HEK293 (cell line): ENCODE results near the gene CLTC.

Experiments
- CTCF ChIA-PET: fragments of 350-600 bp; formaldehyde crosslinking; extraction: SDS; loops from one replicate; lab custom pipeline; 2021; ENCODE audit warnings: antibody characterized with exemption; lab: Yijun Ruan, JAX
- POLR2A ChIA-PET: fragments of 300-600 bp; formaldehyde crosslinking; extraction: SDS; loops from one replicate; lab custom pipeline; 2020; ENCODE audit warnings: antibody characterized with exemption, inconsistent platforms; lab: Yijun Ruan, JAX
- H3K27ac ChIP-seq: fragments of 200-500 bp; sonication (Bioruptor generic); 2 replicates; pipeline ENCODE4 v1.5.1; 2014; ENCODE audit warnings: low read depth, low read length, control low read depth, inconsistent platforms; ENCODE audit errors: extremely low read depth
- H3K36me3 ChIP-seq, 2 experiments: fragments of 200-500 bp in 1 of 2; sonication (Bioruptor generic) in 1 of 2; 1 replicate in 1 of 2; 2 replicates in 1 of 2; pipeline ENCODE4 v1.5.1; 2014 to 2017; ENCODE audit warnings: inconsistent platforms in 2 of 2, low read length in 2 of 2; ENCODE audit not compliant: control insufficient read depth in 2 of 2, insufficient read depth in 1 of 2
- H3K4me1 ChIP-seq: fragments of 200-500 bp; sonication (Bioruptor generic); 2 replicates; pipeline ENCODE4 v1.5.1; 2014; ENCODE audit warnings: mild to moderate bottlenecking, low read length, inconsistent platforms; ENCODE audit not compliant: control insufficient read depth, insufficient read depth
- H3K4me3 ChIP-seq: 2 replicates; pipeline ENCODE4 v1.5.1; 2011; ENCODE audit warnings: low read depth, mild to moderate bottlenecking, control low read depth, low read length, moderate library complexity
- H3K9me3 ChIP-seq: fragments of 200-500 bp; sonication (Bioruptor generic); 2 replicates; pipeline ENCODE4 v1.5.1; 2014; ENCODE audit warnings: low read depth, low read length, inconsistent platforms; ENCODE audit not compliant: control insufficient read depth, insufficient read depth
- GFI1B ChIP-seq: fragments of 450-650 bp; formaldehyde crosslinking; IDR thresholded peaks from 2 replicates; pipeline ENCODE4 v1.5.1; 2016; ENCODE audit warnings: missing biosample characterization, missing genetic modification characterization
- OSR2 ChIP-seq: fragments of 450-650 bp; formaldehyde crosslinking; IDR thresholded peaks from 2 replicates; pipeline ENCODE4 v1.5.1; 2016; ENCODE audit warnings: missing biosample characterization, missing genetic modification characterization
- ZBTB17 ChIP-seq: fragments of 450-650 bp; formaldehyde crosslinking; IDR thresholded peaks from 2 replicates; pipeline ENCODE4 v1.5.1; 2016; ENCODE audit warnings: missing biosample characterization, missing genetic modification characterization
- ZBTB7A ChIP-seq: fragments of 450-650 bp; formaldehyde crosslinking; IDR thresholded peaks from 2 replicates; pipeline ENCODE4 v1.5.1; 2016; ENCODE audit warnings: low read depth, missing biosample characterization, missing genetic modification characterization
- ZFHX2 ChIP-seq: fragments of 450-650 bp; formaldehyde crosslinking; conservative IDR thresholded peaks from 2 replicates; pipeline ENCODE4 v1.5.1; 2016; ENCODE audit warnings: missing biosample characterization, missing genetic modification characterization
- ZFP41 ChIP-seq: fragments of 450-650 bp; formaldehyde crosslinking; IDR thresholded peaks from 2 replicates; pipeline ENCODE4 v1.5.1; 2016; ENCODE audit warnings: missing biosample characterization, missing genetic modification characterization, borderline replicate concordance
- ZIC2 ChIP-seq: fragments of 450-650 bp; formaldehyde crosslinking; IDR thresholded peaks from 2 replicates; pipeline ENCODE4 v1.5.1; 2016; ENCODE audit warnings: missing biosample characterization, missing genetic modification characterization
- ZNF184 ChIP-seq: fragments of 450-650 bp; IDR thresholded peaks from 2 replicates; pipeline ENCODE4 v1.5.1; 2018; ENCODE audit warnings: missing biosample characterization, mild to moderate bottlenecking, missing genetic modification characterization
- ZNF248 ChIP-seq: fragments of 450-650 bp; formaldehyde crosslinking; IDR thresholded peaks from 2 replicates; pipeline ENCODE4 v1.5.1; 2017; ENCODE audit warnings: missing biosample characterization, missing genetic modification characterization
- ZNF302 ChIP-seq: fragments of 450-650 bp; formaldehyde crosslinking; IDR thresholded peaks from 2 replicates; pipeline ENCODE4 v1.5.1; 2016; ENCODE audit warnings: missing biosample characterization, missing genetic modification characterization, low read depth
- ZNF354C ChIP-seq: fragments of 450-650 bp; formaldehyde crosslinking; IDR thresholded peaks from 2 replicates; pipeline ENCODE4 v1.5.1; 2016; ENCODE audit warnings: missing biosample characterization, missing genetic modification characterization, low read depth, borderline replicate concordance
- ZNF48 ChIP-seq: fragments of 450-650 bp; formaldehyde crosslinking; IDR thresholded peaks from 2 replicates; pipeline ENCODE4 v1.5.1; 2016; ENCODE audit warnings: missing biosample characterization, missing genetic modification characterization
- ZNF529 ChIP-seq: fragments of 450-650 bp; formaldehyde crosslinking; IDR thresholded peaks from 2 replicates; pipeline ENCODE4 v1.5.1; 2017; ENCODE audit warnings: missing genetic modification characterization, missing biosample characterization; ENCODE audit not compliant: insufficient replicate concordance
- ZNF555 ChIP-seq: fragments of 450-650 bp; formaldehyde crosslinking; conservative IDR thresholded peaks from 2 replicates; pipeline ENCODE4 v1.5.1; 2017; ENCODE audit warnings: missing biosample characterization, mild to moderate bottlenecking, missing genetic modification characterization, inconsistent platforms
- ZNF596 ChIP-seq: fragments of 450-650 bp; IDR thresholded peaks from 2 replicates; pipeline ENCODE4 v1.5.0; 2018; ENCODE audit warnings: missing biosample characterization, mild to moderate bottlenecking, missing genetic modification characterization, moderate library complexity
- ZNF621 ChIP-seq: fragments of 450-650 bp; formaldehyde crosslinking; IDR thresholded peaks from 2 replicates; pipeline ENCODE4 v1.5.1; 2017; ENCODE audit warnings: missing biosample characterization, missing genetic modification characterization
- ZNF658 ChIP-seq: fragments of 450-650 bp; formaldehyde crosslinking; IDR thresholded peaks from 2 replicates; pipeline ENCODE4; 2016; ENCODE audit warnings: missing biosample characterization, missing genetic modification characterization
- ZNF707 ChIP-seq: fragments of 450-650 bp; formaldehyde crosslinking; IDR thresholded peaks from 2 replicates; pipeline ENCODE4 v1.5.1; 2016; ENCODE audit warnings: missing biosample characterization, missing genetic modification characterization
- ZNF768 ChIP-seq: fragments of 450-650 bp; formaldehyde crosslinking; IDR thresholded peaks from 2 replicates; pipeline ENCODE4 v1.5.1; 2018; ENCODE audit warnings: missing biosample characterization, mild to moderate bottlenecking, missing genetic modification characterization
- ZNF791 ChIP-seq: fragments of 450-650 bp; formaldehyde crosslinking; IDR thresholded peaks from 2 replicates; pipeline ENCODE4 v1.5.1; 2016; ENCODE audit warnings: missing biosample characterization, missing genetic modification characterization
- ZSCAN16 ChIP-seq: fragments of 450-650 bp; formaldehyde crosslinking; IDR thresholded peaks from 2 replicates; pipeline ENCODE4 v1.5.1; 2016; ENCODE audit warnings: missing biosample characterization, missing genetic modification characterization
- TF ChIP-seq, protein P1 (sequence below): fragments of 450-650 bp; formaldehyde crosslinking; IDR thresholded peaks from 2 replicates; pipeline ENCODE4 v1.5.1; 2016; ENCODE audit warnings: missing biosample characterization, missing genetic modification characterization, low read depth
- TF ChIP-seq, protein P2 (sequence below): fragments of 450-650 bp; formaldehyde crosslinking; IDR thresholded peaks from 2 replicates; pipeline ENCODE4 v1.5.1; 2017; ENCODE audit warnings: missing biosample characterization, missing genetic modification characterization
- TF ChIP-seq, protein P3 (sequence below): fragments of 450-650 bp; formaldehyde crosslinking; IDR thresholded peaks from 2 replicates; pipeline ENCODE4 v1.5.1; 2016; ENCODE audit warnings: missing biosample characterization, missing genetic modification characterization

The CLTC gene

DNA sequence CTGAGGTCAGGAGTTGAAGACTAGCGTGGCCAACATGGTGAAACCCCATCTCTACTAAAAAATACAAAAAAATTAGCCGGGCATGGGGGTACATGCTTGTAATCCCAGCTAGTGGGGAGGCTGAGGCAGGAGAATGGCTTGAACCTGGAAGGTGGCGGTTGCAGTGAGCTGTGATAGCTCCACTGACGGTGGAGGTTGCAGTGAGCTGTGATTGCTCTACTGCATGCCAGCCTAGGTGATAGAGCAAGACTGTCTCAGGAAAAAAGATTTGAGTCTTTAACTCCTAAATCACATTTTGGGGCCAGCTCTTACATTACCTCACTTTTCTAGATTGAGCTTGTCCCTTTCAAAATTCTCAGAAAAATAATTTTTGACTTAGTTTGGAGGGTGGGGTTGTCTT lies 102.9 kb downstream of the CLTC start (continued):
- no peak for TF ChIP-seq ZSCAN16 (tag by site-specific recombination)
- TF ChIP-seq, protein P1, sequence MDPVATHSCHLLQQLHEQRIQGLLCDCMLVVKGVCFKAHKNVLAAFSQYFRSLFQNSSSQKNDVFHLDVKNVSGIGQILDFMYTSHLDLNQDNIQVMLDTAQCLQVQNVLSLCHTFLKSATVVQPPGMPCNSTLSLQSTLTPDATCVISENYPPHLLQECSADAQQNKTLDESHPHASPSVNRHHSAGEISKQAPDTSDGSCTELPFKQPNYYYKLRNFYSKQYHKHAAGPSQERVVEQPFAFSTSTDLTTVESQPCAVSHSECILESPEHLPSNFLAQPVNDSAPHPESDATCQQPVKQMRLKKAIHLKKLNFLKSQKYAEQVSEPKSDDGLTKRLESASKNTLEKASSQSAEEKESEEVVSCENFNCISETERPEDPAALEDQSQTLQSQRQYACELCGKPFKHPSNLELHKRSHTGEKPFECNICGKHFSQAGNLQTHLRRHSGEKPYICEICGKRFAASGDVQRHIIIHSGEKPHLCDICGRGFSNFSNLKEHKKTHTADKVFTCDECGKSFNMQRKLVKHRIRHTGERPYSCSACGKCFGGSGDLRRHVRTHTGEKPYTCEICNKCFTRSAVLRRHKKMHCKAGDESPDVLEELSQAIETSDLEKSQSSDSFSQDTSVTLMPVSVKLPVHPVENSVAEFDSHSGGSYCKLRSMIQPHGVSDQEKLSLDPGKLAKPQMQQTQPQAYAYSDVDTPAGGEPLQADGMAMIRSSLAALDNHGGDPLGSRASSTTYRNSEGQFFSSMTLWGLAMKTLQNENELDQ (tag by site-specific recombination) = no peak
- TF ChIP-seq ZNF658 = no peak
- TF ChIP-seq, protein P2, sequence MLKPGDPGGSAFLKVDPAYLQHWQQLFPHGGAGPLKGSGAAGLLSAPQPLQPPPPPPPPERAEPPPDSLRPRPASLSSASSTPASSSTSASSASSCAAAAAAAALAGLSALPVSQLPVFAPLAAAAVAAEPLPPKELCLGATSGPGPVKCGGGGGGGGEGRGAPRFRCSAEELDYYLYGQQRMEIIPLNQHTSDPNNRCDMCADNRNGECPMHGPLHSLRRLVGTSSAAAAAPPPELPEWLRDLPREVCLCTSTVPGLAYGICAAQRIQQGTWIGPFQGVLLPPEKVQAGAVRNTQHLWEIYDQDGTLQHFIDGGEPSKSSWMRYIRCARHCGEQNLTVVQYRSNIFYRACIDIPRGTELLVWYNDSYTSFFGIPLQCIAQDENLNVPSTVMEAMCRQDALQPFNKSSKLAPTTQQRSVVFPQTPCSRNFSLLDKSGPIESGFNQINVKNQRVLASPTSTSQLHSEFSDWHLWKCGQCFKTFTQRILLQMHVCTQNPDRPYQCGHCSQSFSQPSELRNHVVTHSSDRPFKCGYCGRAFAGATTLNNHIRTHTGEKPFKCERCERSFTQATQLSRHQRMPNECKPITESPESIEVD (tag by site-specific recombination) = no peak
- TF ChIP-seq ZNF596 (tag by site-specific recombination) = no peak
- TF ChIP-seq ZFP41 (tag by site-specific recombination) = no peak
- TF ChIP-seq GFI1B (tag by site-specific recombination) = no peak
- no peak for TF ChIP-seq ZBTB7A (tag by site-specific recombination)
- no peak for TF ChIP-seq ZFHX2 (tag by site-specific recombination)
- no peak for TF ChIP-seq ZNF791 (tag by site-specific recombination)
- no peak for TF ChIP-seq ZNF248
- no peak for TF ChIP-seq ZNF555 (tag by site-specific recombination)
- TF ChIP-seq ZNF707 (tag by site-specific recombination) = no peak
- TF ChIP-seq ZNF302 (tag by site-specific recombination) = no peak

DNA sequence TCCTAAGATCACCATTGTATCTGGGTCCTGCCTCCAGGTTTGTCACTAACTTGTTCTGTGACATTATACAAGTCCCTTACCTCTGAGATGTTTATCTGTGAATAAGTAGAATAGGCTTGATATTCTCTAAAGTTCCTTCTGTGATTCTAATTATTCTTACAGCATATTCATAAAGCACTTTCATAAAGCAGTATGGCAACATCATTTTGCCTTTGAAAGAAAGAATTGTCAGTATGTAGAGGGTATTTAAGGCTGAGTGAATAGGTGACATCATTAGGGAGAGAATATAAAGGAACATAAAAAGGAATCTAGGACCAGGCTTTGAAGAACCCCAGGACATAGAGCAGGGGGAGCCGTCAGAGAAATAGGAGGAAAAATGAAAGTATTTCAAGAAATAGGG lies 103.3 kb downstream of the CLTC start:
- ChIA-PET POLR2A (interaction anchor here (1.3 kb wide), 1 partner anchor 15 kb away, joined by 7 read pairs; the partner anchor contains the start of genes PTRH2 and VMP1), CTCF (interaction anchor here (0.7 kb wide), 1 partner anchor 424 kb away, joined by 3 read pairs; no protein-coding TSS in a partner anchor)
- no peak for TF ChIP-seq ZBTB17
- no peak for TF ChIP-seq ZNF529 (tag by site-specific recombination)
- TF ChIP-seq ZNF48 (tag by site-specific recombination) = no peak
- TF ChIP-seq ZNF184 (tag by site-specific recombination) = no peak
- TF ChIP-seq ZNF354C (tag by site-specific recombination) = no peak
- TF ChIP-seq ZNF768 (tag by site-specific recombination) = no peak
- TF ChIP-seq, protein P2 (tag by site-specific recombination) = no peak
- TF ChIP-seq ZNF707 (tag by site-specific recombination) = no peak
- TF ChIP-seq OSR2 (tag by site-specific recombination) = no peak
- no peak for TF ChIP-seq ZNF621
- TF ChIP-seq ZIC2 (tag by site-specific recombination) = no peak
- TF ChIP-seq, protein P3, sequence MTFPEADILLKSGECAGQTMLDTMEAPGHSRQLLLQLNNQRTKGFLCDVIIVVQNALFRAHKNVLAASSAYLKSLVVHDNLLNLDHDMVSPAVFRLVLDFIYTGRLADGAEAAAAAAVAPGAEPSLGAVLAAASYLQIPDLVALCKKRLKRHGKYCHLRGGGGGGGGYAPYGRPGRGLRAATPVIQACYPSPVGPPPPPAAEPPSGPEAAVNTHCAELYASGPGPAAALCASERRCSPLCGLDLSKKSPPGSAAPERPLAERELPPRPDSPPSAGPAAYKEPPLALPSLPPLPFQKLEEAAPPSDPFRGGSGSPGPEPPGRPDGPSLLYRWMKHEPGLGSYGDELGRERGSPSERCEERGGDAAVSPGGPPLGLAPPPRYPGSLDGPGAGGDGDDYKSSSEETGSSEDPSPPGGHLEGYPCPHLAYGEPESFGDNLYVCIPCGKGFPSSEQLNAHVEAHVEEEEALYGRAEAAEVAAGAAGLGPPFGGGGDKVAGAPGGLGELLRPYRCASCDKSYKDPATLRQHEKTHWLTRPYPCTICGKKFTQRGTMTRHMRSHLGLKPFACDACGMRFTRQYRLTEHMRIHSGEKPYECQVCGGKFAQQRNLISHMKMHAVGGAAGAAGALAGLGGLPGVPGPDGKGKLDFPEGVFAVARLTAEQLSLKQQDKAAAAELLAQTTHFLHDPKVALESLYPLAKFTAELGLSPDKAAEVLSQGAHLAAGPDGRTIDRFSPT (tag by site-specific recombination) = no peak
- no peaks in the 10 kb centered on the region for H3K9me3 ChIP-seq
- H3K36me3 ChIP-seq = no peaks in the 10 kb centered on the region
- H3K27ac ChIP-seq = no peak overlapping the region
- H3K4me3 ChIP-seq = no peak overlapping the region
- H3K4me1 ChIP-seq = peaks cover 8% of the 10 kb centered on the region
